Measurements from ENCODE around the gene GLOD5.

Gene GLOD5

GRCh38 chrX:48786825-48787504 lies 25.4 kb downstream of the GLOD5 start:
- no peaks in the 10 kb centered on the region for H3K36me3 ChIP-seq (ENCODE audit: low read depth)
- TF ChIP-seq CTCF (IDR thresholded peaks at IDR 0.05; ENCODE audit: poor library complexity, severe bottlenecking): no peak
- no peaks in the 10 kb centered on the region for H3K9me3 ChIP-seq (ENCODE audit: severe bottlenecking)
- DNase-seq (ENCODE audit: low spot score): no peak
- ATAC-seq (ENCODE audit: low read depth): no peak
- no peak overlapping the region for H3K27ac ChIP-seq (ENCODE audit: poor library complexity, severe bottlenecking)
- no peaks in the 10 kb centered on the region for H3K4me1 ChIP-seq (ENCODE audit: insufficient read depth, poor library complexity, severe bottlenecking)
- H3K27me3 ChIP-seq (ENCODE audit: insufficient read depth, poor library complexity, severe bottlenecking): no peaks in the 10 kb centered on the region
- H3K4me3 ChIP-seq (ENCODE audit: severe bottlenecking): no peak overlapping the region

- no peak overlapping the region for H3K27ac ChIP-seq (ENCODE audit: poor library complexity, severe bottlenecking)
- no peak overlapping the region for H3K4me3 ChIP-seq (ENCODE audit: severe bottlenecking)
- ATAC-seq (ENCODE audit: low read depth): no peak
- no peaks in the 10 kb centered on the region for H3K4me1 ChIP-seq (ENCODE audit: insufficient read depth, poor library complexity, severe bottlenecking)
- DNase-seq (ENCODE audit: low spot score): no peak
- no peaks in the 10 kb centered on the region for H3K36me3 ChIP-seq (ENCODE audit: low read depth)
- no peak for TF ChIP-seq CTCF (IDR thresholded peaks at IDR 0.05; ENCODE audit: poor library complexity, severe bottlenecking)
- no peaks in the 10 kb centered on the region for H3K9me3 ChIP-seq (ENCODE audit: severe bottlenecking)
- no peaks in the 10 kb centered on the region for H3K27me3 ChIP-seq (ENCODE audit: insufficient read depth, poor library complexity, severe bottlenecking)
Measured at GRCh38 chrX:48787505-48788443, 26.2 kb downstream of the GLOD5 start.

GRCh38 chrX:48789366-48790220 lies 28.0 kb downstream of the GLOD5 start:
- DNase-seq (ENCODE audit: low spot score) (no peak), ATAC-seq (ENCODE audit: low read depth) (no peak)
- H3K36me3 ChIP-seq (ENCODE audit: low read depth): no peaks in the 10 kb centered on the region
- no peaks in the 10 kb centered on the region for H3K4me1 ChIP-seq (ENCODE audit: insufficient read depth, poor library complexity, severe bottlenecking)
- H3K9me3 ChIP-seq (ENCODE audit: severe bottlenecking): no peaks in the 10 kb centered on the region
- no peaks in the 10 kb centered on the region for H3K27me3 ChIP-seq (ENCODE audit: insufficient read depth, poor library complexity, severe bottlenecking)
- H3K27ac ChIP-seq (ENCODE audit: poor library complexity, severe bottlenecking): no peak overlapping the region
- TF ChIP-seq CTCF (IDR thresholded peaks at IDR 0.05; ENCODE audit: poor library complexity, severe bottlenecking): no peak
- H3K4me3 ChIP-seq (ENCODE audit: severe bottlenecking): no peak overlapping the region

GRCh38 chrX:48790477-48790876 lies 28.9 kb downstream of the GLOD5 start:
- Histone ChIP-seq H3K27ac (ENCODE audit: poor library complexity, severe bottlenecking) (no peak overlapping the region), H3K4me1 (ENCODE audit: insufficient read depth, poor library complexity, severe bottlenecking) (peaks cover 9% of the 10 kb centered on the region)
- no peak for TF ChIP-seq CTCF (IDR thresholded peaks at IDR 0.05; ENCODE audit: poor library complexity, severe bottlenecking)

More at GRCh38 chrX:48790477-48790876, 28.9 kb downstream of the GLOD5 start:
- Histone ChIP-seq H3K4me3 (ENCODE audit: severe bottlenecking) (no peak overlapping the region), H3K9me3 (ENCODE audit: severe bottlenecking) (no peaks in the 10 kb centered on the region), H3K27me3 (ENCODE audit: insufficient read depth, poor library complexity, severe bottlenecking) (no peaks in the 10 kb centered on the region), H3K36me3 (ENCODE audit: low read depth) (no peaks in the 10 kb centered on the region)
- DNase-seq (ENCODE audit: low spot score) (no peak), ATAC-seq (ENCODE audit: low read depth) (no peak)
